ENCODE data around the gene TMEM61. TPM values are rescaled to one million over a fixed set of nuclear protein-coding genes. Genes with fewer than 3 reads are reported as not detected.
A peak's percentile ranks its signal among the peaks of the same experiment; 100 is the strongest.

Gene TMEM61
- total RNA-seq, 1 donor from 2014 or later: not detected

GRCh38 chr1:54984131-54984842 is 3.9 kb downstream of the TMEM61 start:
- DNase-seq (ENCODE audit: low read depth): no peak

GRCh38 chr1:54985556-54985955 is 5.1 kb downstream of the TMEM61 start:
- DNase-seq (ENCODE audit: low read depth): no peak

DNA sequence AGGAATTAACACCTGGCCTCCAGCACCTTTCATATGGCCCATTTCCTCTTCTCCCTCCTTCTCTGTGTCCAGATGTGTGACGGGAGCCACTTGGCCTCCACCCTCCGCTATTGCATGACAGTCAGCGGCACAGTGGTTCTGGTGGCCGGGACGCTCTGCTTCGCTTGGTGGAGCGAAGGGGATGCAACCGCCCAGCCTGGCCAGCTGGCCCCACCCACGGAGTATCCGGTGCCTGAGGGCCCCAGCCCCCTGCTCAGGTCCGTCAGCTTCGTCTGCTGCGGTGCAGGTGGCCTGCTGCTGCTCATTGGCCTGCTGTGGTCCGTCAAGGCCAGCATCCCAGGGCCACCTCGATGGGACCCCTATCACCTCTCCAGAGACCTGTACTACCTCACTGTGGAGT is 5.6 kb downstream of the TMEM61 start:
- no peak for DNase-seq (ENCODE audit: low read depth)

GRCh38 chr1:54986533-54986932 is 6.1 kb downstream of the TMEM61 start:
- no peak for DNase-seq (ENCODE audit: low read depth)

GRCh38 chr1:54987427-54987826 is 7.0 kb downstream of the TMEM61 start:
- DNase-seq (ENCODE audit: low read depth): no peak

GRCh38 chr1:54987919-54988705 is 7.7 kb downstream of the TMEM61 start:
- no peak for DNase-seq (ENCODE audit: low read depth)

- DNase-seq (ENCODE audit: low read depth): no peak
Observed at GRCh38 chr1:54988975-54989374, 8.5 kb downstream of the TMEM61 start.

DNA sequence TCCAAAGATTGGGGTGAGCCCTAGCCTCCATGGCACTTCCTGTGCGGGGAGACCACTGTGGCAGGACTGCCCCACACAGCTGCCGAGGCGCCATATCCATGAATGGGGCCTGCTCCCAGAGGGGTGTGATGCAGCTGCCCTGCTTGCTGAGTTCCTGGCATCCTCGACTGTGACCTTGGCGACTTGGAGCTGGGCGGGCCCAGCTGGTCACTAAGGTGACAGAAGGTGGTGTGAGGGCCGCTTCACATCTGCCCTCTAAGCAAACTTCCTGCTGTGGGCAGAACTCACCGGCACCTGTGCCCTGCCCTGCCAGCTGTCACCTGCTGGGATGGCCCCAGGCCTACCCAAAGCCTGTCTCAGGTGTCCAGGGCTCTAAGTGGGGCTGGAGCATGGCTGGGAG is 9.0 kb downstream of the TMEM61 start:
- peak; percentile 69 for DNase-seq (ENCODE audit: low read depth)

GRCh38 chr1:54989968-54990810 is 9.8 kb downstream of the TMEM61 start:
- no peak for DNase-seq (ENCODE audit: low read depth)

DNA sequence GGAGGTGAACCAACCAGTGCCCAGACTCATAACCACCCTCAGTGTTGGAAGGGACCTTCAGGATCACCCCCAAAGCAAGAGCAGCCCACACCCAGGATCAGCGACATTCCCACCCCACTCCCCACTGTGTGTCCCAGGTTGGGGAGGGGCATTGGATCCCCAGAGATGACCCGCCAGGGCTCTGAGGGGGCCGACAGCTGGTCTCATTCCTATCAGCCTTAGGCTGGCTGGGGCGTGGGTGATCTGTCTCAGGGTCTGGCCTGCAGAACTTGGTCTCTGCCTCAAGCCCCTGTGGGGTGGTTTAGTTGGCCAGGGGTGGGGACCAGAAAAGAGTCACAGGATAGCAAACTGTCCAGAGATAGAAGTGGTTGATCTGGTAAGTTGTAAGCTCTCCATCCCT is 10.5 kb downstream of the TMEM61 start:
- no peak for DNase-seq (ENCODE audit: low read depth)

DNA sequence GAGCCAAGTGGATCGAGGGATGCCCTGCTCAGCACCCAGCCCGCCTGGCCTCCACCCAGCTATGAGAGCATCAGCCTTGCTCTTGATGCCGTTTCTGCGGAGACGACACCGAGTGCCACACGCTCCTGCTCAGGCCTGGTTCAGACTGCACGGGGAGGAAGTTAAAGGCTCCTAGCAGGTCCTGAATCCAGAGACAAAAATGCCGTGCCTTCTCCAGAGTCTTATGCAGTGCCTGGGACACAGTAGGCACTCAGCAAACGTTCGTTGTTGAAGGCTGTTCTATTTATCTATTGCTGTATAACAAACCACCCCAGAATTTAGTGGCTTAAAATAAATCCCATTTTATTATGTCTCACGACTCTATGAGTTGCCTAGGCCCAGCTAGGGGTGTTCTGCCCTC is 11.5 kb downstream of the TMEM61 start:
- no peak for DNase-seq (ENCODE audit: low read depth)

DNA sequence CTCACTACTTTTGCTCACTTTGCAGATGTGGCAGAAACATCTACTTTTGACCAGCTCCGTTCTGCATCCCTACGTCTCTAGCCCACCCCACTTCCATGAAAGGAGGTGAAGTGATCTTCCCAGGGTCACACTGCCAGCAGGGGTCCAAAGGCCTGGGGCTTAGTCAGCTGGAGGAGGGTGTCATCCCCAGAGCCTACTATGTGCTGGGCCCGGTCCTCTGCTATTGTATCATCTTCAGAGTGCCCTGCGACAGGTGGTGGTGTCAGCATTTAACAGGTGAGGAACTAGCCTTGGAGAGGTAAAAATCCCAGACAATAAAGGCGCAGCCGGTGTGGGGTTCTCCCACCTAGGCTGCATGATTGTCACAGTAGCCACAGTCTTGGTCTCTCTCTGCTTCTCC is 12.7 kb downstream of the TMEM61 start:
- no peak for DNase-seq (ENCODE audit: low read depth)

DNA sequence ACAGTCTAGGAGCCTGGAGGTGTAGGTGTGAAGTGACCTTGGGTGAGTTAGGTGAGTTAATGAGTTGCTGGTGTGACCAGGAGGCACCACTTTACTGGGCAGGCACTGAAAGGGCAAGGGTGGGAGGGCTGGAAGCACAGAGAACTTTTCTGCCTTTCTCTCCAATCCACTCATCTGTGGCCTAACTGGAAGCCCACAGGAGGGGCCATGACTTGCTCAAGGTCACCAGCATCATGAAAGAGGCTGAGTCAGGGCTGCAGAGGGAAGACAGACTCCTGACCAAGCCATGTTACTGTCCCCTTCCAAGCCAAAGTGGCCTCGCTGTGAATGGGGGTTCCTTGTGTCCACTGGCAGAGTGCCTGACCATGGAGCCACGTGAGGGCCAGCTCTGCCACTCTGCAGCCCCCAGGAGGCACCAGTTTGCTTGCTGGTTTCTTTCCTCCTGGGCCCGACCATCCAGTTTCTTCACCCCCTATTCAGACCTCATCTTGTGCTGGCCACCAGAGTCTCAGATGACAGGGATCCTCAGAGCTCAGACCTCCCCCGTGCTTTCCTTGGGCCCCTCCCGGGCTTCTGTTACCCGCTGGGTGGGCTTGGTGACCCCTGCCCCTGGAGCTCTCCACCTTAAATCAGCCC is 14.0 kb downstream of the TMEM61 start:
- DNase-seq (ENCODE audit: low read depth): no peak

DNA sequence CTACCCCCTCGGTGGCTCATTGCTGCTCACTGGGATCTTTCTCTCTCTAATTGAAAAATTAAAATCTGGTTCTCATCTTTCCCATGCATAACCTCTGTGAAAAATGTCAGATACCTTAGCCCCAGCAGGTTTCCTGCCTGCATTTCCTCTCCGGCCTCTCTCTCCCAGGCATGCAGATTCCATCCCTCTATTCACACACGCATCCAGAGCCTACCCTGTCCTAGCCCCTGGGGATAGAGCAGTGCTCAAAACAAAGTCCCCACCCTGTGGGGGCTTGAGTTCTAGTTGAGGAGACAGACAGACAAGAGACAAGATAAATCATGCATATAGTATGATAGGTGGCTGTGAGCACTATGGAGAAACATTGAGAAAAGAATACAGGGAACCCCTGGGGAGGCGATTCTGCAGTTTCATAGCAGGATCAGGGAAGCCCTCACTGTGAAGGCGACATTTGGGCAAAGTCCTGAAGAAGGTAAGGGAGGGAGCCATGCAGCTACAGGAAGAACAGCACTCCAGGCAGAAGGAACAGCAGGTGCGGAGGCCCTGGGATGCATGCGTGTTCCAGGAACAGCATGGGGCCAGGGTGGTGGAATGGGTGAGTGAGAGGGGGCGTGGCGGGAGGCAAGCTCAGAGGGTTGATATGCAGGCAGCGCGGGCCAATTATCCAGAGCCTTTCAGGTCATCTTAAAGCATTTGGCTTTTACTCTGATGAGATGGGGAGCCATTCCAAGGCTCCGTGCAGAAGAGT is 14.8 kb downstream of the TMEM61 start:
- DNase-seq (ENCODE audit: low read depth): no peak

- DNase-seq (ENCODE audit: low read depth): no peak
Observed at GRCh38 chr1:54995835-54996234, 15.4 kb downstream of the TMEM61 start.

DNA sequence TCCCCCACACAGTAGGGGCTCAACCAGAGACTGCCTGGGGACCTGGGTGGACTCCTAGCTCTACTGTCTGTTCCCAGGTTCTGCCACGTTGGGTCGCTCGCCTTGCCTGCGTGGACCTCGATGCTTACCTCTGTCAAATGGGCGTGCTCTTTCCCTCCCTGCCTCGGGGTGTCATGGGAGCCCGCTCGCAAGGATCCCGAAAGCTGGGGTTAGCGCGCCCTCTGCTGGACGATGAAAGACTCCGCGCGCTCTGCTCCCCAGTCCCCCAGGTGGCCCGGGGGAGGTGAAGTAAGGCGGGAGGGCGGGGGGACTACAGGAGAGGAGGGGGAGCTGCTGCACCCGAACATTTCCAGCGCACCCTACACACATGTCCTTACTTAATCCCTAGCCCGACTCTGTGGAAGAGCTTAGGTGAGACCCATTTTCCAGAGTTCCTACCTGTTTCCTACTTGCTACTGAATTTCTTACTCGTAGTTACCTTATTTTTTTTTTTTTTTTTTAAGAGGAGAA is 16.0 kb downstream of the TMEM61 start:
- DNase-seq (ENCODE audit: low read depth): peak; percentile 80

- DNase-seq (ENCODE audit: low read depth): no peak
Observed at GRCh38 chr1:54996869-54997710, 16.7 kb downstream of the TMEM61 start.

DNA sequence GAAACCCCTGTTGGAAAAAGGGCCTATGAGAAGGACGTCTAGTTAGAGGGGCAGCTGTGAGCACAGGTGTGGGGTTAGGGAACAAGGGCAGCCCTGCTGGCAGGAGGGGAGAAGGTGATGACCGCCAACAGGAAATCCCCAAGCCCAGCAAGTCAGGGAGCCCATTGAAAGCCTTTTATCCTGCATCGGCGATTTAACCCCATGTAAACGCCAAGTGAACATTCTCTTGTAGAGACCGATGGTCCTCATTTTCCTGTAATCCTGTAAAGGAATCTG is 17.2 kb downstream of the TMEM61 start:
- DNase-seq (ENCODE audit: low read depth): no peak

GRCh38 chr1:54998100-54998499 is 17.7 kb downstream of the TMEM61 start:
- DNase-seq (ENCODE audit: low read depth): no peak

DNA sequence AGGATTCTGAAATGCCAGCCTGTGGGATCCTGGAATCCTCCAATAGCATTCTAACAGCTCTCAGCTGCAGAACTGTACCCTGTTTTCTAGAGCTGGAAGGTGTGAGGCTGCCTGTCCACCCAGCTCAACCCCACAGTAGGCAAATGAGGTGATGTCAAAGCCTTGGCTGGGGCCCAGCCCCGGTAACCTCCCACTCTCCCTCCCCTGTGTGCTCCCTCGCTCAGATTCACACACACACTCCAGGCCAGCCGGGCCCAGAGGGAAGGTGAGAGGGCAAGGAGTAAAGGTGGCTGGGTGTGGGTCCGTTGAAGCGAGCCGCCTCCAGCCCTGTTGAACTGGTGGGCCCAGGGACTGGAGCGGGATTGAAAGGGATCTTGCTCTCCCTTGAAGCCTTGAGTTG is 18.2 kb downstream of the TMEM61 start, which contains the start of gene BSND:
Gene BSND, plus strand, starts transcription at position 257 of the 400 bp plus-strand sequence. CDS start 254 bp downstream, outside the sequence.
- DNase-seq (ENCODE audit: low read depth): no peak

Measured in myocyte (in vitro differentiated cells).